GM19351 (cell line): Measurements from ENCODE around the gene TEX29.

ENCODE experiments used
- ATAC-seq: cut with Tn5 transposase; IDR thresholded peaks from one replicate; pipeline ENCODE4 v1.9.1; 2021; ENCODE audit warnings: mild to moderate bottlenecking, moderate library complexity; ENCODE audit not compliant: unreplicated experiment

Gene TEX29

DNA sequence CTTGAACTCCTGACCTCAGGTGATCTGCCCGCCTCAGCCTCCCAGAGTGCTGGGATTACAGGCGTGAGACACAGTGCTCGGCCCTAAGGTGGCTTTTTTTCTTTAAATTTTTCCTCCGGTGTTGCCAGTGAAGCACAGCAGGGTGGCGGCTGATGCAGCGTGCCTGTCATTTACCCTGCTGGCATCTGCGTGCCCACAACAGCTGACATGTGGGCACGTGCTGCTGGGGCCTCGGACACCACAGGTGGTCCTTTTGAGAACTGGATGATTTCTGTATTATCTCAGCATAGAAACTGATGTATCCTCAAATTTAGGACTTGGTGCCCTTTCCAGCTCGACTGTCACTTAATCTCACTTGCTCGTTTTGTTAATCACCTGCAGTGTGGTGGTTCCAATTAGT is 31.2 kb upstream of the TEX29 start:
- no peak for ATAC-seq

DNA sequence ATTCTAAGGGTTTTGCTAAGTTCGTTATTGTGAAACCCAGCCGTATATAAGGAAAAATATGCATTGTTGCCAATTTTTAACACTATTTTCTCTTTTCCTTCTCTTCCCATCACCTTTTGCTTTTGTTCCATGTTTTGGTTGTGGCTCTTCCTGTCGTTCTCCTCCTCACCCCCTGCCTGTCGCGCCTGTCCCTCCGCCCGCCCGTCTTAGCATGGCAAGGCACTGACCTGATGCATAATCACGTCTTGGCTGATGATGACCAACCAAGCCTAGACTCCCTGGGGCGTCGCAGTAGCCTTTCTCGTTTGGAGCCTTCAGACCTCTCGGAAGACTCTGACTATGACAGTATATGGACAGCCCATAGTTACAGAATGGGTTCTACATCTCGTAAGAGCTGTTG is 28.5 kb upstream of the TEX29 start:
- ATAC-seq, result no peak

DNA sequence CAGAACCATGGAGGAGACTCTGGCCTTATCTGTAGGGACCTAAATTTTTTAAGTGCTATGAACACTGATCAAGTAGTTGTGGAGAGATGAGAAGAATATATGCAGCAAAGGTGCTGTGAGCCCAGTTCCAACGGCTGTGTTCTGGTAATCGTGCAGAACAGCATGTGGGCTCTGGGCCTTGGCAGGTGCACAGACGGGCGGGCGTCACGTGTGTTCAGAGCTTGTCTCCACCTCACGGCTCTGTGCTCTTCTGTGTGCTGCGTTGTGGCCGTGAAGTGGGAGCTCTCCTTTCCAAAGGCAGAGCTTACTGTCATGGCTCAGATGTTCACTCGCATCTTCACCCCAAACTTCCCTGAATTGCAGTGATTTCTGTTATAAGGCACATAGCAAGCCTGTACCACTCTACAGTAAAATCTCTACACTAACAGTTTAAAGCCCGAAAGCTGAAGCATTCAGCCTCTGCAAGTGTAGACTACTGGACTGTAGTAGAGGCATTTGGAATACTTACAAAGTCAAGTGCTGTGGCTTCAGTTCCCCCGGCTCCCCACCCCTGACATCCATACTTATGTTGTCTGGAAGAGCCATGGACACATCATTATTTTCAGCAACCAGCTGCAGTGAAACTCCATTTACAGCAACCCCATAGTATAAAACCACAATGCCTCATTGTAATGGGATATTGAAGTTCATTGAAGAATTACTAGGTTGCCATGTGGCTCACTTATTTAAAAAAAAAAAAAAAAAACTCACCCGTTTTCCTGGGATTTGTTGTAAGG is 27.5 kb upstream of the TEX29 start:
- no peak for ATAC-seq

DNA sequence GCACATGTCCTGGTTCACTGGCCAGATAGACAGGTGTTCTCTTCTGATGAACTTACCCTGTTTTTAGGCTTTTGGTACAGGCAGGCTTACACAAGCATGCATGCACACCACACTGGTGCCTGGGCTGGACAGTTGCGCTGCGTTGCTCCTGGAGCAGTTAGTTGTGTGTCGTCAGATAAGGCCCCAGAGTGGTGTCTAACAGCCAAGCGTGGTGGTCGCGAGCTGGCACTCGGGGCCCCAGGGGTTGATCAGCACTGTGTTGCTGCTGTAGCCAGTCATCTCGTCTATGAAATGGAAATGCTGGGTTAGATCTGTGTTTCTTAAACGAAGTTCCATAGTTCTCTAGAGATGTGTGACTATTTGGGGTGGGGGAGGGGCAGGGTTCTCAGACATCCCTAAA is 24.6 kb upstream of the TEX29 start:
- no peak for ATAC-seq

DNA sequence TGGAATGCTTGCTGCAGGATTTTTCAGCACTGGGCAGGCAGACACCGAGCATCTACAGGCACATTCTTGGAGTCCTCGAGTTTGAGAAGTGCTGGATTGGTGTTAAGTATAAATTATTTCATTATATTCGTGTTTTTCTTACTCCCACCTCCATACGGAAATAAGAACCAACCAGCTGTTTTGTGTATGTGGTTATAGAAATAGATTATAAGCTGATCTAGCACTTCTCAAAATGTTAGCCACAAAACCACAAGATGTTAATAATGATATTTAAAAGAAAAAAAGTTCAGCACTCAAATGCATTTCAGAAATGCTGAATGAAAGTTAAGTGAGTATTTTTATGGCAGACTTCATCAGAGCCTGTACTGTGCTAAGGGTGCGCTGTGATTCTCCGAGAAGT is 24.0 kb upstream of the TEX29 start:
- no peak for ATAC-seq

DNA sequence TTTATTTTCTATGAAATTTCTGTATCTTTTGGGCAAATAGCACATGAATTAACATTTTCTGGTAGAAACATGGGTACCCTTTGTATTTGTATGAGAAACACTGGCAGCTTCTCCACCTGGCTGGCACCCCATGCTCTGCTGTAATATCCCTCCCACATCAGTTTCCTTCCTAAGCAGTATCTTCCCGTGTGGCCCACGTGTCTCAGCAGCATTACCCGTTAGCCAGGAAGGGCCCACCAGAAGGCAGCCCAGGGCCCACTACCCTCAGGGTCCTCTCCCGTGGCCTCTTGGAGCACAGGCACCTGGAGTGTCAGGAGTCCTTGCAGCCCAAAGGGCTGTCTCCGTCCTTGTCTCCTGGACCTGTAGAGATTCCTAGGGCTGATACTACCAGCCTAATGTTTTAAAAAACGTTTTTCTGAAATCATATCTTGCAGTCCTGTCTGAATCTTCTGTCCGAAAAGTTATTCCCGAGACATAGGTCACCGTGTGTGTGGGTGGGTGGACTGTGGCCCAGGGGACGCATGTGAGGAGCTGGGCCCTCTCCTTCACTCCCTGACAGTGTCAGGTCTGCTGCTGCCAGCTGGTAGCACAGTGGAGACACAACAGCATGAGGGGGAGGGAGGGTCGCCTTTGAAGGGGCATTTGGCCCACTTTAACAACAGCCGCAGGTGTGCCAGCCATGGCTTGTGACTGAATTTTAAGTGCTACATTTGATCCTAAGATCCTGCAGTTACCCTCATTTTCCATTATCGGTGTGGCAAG is 22.0 kb upstream of the TEX29 start:
- ATAC-seq, result no peak

DNA sequence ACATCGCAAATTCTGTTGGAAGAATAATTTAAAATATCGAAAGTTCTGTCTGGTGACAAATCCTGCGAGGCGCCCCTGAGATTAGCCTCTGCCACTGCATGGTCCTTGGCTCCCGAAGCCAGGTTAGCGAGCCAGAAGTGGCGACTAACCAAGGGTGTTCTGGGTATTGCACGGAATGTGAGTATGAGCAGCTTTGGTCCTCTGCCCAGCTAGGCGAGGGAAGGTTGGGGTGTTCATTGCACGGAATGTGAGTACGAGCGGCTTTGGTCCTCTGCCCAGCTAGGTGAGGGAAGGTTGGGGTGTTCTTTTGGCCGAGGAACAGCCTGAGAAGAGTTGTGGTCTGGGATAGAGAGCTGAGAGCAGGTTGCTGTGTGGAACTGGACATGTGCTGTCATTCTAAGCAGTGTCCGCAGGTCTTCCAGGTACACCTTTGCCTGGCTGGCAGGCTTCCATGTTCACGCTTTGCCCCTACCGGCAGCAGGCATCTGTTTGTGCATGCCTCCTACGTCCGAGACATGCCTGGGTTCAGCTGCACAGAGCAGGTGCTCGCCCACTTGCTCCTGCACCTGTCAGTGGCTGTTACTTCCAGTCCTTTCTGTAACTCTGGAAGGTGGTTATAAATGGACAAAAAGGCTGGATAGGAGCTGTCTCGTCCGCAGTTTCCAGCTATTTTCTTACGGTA is 18.3 kb upstream of the TEX29 start:
- ATAC-seq, result no peak

DNA sequence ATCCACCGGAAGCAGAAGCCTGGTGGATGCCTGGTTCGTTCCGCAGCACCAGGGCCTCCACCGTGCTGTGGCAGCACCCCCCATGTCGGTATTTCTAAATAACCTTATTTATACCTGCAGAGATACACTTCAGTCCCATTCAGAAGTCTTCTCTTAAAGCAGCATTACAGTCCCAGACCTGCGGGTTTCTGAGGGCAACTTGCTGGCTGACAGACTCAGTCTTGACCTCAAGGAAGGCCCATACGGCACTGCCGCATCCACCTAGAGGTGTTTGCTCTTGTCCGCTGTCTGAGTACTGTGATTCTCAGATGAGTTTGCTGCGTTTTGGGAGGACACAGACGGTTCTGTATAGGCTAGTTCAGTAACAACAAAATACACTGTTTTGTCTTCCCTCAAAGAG is 16.9 kb upstream of the TEX29 start:
- no peak for ATAC-seq

DNA sequence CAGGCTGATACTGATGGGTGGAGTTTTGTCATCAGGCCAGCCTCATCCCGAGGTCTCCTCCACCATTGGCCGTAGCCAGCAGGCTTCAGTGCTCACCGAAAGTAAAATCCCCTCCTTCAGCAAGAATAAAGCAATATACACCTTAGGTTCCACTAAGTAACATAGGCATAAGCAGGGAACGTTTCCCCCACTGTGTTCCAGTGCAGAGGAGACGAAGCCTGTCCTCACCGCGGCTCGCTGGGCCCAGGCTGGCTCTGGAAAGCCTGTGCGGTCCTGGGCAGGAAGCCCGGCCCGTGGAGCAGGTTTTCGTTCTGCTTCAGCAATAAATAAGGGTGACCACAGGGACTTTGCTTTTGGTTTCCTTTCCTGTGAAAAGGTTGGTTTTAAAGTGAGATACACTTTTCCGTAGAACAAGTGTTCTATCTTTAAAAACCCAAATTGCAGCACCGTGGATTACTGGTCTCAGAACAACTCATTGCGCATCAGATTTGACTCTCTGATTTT is 16.3 kb upstream of the TEX29 start:
- peak; percentile 97 for ATAC-seq

DNA sequence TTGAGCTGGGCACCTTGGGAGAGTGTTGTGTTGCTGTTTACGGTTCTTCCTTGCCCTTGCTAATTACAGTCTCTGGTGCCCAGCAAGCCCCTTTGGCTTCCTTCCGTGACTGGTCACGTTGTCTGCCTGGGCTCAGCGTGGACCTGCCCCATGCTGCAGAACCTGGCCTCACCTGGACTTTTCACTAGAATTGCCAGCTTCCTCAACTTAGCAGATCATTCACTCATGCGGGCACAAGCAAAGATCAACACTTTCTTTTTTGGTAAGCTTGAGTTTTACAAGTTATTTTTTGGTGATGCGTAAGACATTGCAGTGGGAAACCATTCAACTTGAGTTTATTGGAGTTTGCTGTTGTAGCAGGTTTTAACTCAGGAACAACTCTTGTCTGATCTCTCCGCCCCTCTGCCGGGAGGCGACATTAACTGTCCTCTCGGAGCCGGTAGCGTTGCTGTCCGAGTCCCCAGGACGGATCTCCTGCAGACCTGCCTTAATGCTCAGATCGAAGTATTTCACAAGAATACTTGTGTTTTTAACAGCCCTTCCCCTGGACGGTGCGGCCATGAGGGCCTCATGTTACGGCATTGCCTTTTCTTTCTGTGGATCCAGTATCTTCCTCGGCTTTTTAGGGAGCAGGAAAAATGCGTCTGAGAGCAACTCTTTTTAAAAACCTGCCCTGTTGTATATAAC is 15.7 kb upstream of the TEX29 start:
- no peak for ATAC-seq

DNA sequence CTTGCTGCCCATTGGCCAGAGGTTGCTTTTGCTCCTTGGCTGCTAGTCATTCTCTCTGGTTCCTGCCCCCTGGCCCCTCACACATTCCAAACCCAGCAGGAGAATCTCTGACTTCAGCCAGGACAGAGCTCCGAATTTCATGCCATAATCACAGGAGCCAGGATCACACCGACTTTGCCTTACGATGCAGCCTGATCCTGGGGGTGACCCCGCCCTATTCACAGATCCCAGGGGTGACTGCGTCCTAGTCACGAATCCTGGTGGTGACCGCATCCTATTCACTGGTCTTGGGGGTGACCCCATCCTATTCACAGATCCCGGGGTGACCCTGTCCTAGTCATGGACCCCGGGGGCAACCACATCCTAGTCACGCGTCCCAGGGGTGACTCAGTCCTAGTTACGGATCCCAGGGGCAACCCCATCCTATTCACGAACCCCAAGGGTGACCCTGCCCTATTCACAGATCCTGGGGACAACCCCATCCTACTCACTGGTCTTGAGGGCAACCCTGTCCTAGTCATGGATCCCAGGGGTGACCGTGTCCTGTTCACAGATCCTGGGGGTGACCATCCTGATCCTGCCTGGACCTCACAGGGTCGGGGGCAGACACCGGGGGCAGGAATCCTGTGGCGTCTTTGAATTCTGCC is 7.4 kb upstream of the TEX29 start:
- no peak for ATAC-seq

DNA sequence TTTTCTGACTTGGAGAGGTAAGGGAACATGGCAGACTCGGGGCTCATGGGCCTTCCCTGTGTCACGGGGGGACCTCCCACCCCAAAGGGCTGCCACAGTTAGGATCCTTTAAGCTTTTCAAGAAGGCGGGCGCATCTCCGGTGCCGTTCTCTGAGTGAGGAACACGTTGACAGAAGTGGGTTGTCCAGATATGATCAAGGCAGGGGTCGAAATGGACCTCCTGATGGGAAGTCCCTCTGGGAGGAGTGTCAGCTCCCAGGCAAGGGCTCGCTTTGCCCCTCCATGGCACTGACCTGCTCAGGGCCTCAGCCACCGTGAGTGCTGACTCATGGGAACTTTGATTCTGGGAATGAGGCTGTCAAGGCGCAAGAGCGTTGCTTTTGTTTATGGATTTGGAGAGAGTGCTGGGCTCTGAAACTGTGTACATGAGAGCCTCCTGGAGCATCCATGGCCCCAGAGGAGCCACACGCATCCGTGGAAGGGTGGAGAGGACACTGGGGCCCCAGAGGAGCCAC is 6.5 kb upstream of the TEX29 start:
- no peak for ATAC-seq

DNA sequence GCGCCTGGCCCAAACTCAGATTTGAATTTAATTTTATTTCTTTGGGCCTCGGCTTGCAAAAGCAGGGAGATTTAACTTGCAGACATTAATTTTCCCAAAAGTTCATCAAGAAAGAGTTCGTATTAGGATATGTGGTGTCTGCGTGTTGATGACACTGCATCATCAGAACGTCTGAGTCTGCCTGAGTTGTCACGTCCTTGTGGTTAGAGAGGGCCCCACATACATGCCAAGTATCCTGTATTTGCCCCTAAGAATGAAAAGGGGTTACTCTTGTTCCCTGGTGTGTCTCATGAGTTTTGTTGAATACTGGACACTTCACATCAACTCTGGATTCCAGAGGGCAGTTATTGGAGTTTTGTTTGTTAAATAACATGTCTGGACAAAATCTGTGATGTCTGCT is 5.6 kb upstream of the TEX29 start:
- no peak for ATAC-seq

DNA sequence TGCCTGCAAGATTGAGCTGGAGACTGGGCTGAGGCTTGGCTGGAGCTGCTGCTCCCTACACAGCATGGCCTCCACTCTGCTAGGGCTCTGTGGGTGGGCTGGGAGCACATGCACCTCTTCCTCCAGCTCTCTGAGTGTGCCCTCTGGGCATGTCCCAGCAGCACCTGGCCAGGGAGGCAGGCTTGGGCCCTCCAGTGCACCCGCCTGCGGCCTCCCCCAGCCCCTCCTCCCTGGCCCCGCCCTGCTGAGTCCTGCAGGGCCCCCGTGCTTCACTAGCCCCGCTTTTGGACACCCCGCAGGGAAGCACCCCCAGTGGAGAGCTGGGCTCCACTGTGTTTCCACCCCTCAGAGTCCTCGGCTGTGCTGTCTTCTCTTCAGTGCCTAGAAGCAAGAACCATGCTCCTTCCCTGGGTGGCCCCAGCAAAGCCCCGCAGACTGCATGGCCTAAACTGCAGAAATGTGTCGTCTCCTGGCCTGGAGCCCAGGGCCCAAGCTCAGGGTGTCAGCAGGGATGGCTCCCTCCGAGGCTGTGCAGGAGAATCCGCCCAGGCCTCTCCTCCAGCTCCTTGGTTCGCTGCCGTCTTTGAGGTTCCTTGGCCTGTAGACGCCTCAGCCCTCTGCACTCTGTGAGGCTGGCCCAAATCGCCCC is 5.0 kb upstream of the TEX29 start:
- ATAC-seq, result no peak

DNA sequence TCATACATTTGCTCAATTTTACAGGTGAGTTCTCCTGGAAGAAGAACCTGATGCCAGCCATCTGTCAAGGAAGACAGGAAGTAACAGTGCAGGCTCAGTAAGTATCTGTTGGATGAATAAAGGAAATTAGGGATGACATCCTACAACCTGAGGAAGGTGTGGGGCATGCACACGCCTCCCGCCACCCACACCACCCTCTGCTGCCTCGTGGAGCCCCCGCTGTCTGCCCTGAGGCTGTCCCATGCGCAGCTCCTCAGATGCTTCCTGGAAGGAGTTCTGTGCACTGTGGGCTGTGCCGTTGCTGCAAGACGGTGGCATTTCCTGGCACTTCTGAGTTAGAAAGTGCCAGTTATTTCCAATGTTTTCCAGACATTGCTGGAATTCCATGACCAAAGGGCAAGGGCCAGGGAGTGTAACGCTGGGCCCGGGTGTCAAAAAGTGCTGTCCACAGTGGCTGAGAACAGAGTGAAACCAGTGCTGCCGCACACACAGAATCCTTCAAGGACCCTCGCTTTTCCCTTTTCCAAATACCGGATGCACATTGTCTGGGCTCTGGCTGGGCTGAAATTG is 4.2 kb upstream of the TEX29 start:
- no peak for ATAC-seq

DNA sequence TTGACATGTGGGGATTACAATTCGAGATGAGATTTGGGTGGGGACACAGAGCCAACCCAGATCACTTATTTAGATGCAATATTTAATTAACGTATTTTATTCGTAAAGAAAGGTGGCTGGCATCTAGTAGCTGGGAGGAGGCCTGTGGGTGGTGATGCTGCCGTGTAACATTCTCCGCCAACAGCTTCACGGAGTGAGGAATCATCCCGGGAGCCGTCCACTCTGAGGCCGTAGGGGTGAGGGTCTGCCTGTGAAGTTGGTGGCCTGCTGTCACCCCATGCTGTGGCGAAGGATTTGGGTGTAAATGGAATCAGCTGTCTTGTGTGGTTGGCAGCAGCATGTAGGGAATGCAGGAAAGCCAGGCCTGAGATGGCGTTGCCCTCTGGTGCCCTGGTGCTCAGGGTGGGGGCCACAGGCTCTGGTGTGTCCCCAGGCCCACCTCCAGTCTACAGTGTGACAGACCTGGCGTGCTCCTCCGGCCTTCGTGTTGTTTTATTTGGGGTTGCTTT is 3.3 kb upstream of the TEX29 start:
- ATAC-seq, result no peak

DNA sequence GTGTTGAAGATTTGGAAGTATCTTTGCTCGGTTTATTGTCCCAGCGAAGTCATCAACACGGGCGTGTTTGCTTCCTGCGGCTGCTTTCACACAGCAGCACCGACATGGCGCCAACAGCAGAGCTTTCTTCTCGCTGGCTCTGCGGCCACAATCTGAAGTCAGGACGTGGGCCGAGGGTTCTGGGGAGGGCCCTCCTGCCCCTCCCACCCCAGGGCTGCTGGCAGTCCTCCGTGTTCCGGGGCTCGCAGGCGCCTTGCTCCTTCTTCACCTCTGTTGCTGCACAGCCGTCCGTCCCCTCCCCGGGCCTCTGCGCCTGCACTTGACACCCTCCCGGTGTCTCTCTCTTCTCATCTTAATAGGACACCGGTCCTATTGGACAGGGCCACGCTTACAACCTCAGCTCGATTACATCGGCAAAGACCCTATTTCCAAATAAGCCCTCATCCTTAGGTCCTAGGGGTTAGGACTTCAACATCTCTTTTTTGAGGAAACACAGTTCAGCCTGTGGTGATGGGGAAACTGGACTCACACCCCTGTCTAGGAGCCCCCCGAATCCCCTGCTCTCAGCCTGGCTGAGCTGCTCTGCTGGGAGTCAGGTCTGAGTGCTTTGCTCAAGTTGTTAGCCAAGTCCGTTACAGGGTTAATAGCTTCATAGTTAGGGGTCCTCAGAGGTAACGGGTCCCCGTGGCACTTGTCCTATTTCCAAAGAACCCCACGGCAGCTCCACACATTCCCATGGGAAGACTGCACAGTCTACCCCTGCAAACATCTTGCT is 2.7 kb upstream of the TEX29 start:
- ATAC-seq, result no peak

DNA sequence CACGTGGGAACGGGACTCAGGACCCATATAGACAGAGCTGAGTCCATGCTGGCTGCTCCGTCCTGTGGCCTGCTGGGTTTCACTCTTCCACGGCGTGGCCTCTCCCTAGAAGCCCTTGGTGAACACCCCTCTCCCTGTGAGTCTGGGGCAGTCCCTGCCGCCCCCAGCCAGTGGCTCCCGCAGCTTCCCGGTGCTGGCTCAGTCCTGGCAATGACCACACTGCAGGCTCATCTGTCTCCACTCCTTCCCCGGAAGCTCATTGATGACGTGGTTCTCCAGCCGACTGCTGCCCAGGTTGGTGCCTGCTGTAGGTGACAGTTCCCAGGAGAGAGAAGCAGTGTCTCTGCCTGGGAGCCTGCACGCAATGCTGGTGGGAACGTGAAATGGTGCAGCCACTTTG is 2.1 kb upstream of the TEX29 start:
- ATAC-seq, result no peak

DNA sequence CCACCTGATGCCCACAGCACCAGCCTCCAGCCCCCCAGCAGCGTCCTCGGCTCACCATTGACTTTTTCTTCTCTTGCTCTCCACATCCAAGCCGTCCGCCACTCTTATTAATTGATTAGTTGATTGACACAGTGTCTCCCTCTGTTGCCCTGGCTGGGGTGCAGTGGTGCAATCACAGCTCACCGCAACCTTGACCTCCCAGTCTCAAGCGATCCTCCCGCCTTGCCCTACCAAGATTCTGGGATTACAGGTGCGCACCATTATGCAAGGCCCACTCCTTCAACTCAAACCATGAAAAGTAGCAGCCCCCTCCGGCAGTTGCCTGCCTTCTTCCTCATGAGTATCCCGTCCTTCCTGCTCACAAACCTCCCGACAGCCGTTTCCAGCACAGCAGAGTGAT is 921 bp upstream of the TEX29 start:
- ATAC-seq, result no peak
